OCI-LY7 (cell line): Measurements from ENCODE around the gene FAM25A. TPM values are rescaled to one million over a fixed set of nuclear protein-coding genes. Genes with fewer than 3 reads are reported as not detected.
"Not testable (repeated sequence)": the region's sequence is repeated elsewhere in the genome, so short reads cannot be mapped to it uniquely, and the experiment has no call there.

Experiments
- BruUV-seq: library from RNA; stranded (reverse); fragments of 400-500 nt; replicated peaks from 2 replicates; lab custom pipeline; 2021; lab: Mats Ljungman, UMichigan
- CTCF ChIA-PET: fragments of 300-600 bp; sonication (Branson Sonifier 250); formaldehyde crosslinking; loops from one replicate; lab custom pipeline; 2022; ENCODE audit warnings: antibody characterized with exemption; ENCODE audit not compliant: unreplicated experiment; lab: Charles Lee
- POLR2A ChIA-PET: fragments of 300-600 bp; sonication (Branson Sonifier 250); formaldehyde crosslinking; loops from one replicate; lab custom pipeline; 2022; ENCODE audit warnings: antibody characterized with exemption; lab: Charles Lee
- DNase-seq: peaks from one replicate; pipeline ENCODE4 v3.0.0-alpha.2; 2015; ENCODE audit warnings: low spot score
- H2AFZ ChIP-seq: fragments of 200-600 bp; sonication (generic), shearing (Covaris generic); 2 replicates; pipeline ENCODE4 v1.6.1; 2014; ENCODE audit warnings: mild to moderate bottlenecking, antibody characterized with exemption, low read length, moderate library complexity
- H3K27ac ChIP-seq: fragments of 200-600 bp; sonication (generic); 2 replicates; pipeline ENCODE4 v1.5.1; 2014; ENCODE audit warnings: mixed run types, low read depth, mild to moderate bottlenecking, moderate library complexity, low read length, inconsistent platforms; ENCODE audit not compliant: poor library complexity, severe bottlenecking
- H3K36me3 ChIP-seq: fragments of 200-600 bp; sonication (generic); 2 replicates; pipeline ENCODE4 v1.6.1; 2014; ENCODE audit warnings: mild to moderate bottlenecking, antibody characterized with exemption, low read length, moderate library complexity, mixed read lengths; ENCODE audit not compliant: insufficient read depth
- H3K4me1 ChIP-seq: fragments of 200-600 bp; sonication (generic); 2 replicates; pipeline ENCODE4 v1.5.1; 2014; ENCODE audit warnings: mild to moderate bottlenecking, low read length; ENCODE audit not compliant: insufficient read depth, poor library complexity, severe bottlenecking
- H3K4me2 ChIP-seq: fragments of 200-600 bp; sonication (generic); 2 replicates; pipeline ENCODE4 v1.6.1; 2014; ENCODE audit warnings: mild to moderate bottlenecking, low read length
- H3K4me3 ChIP-seq: fragments of 200-600 bp; sonication (generic); 2 replicates; pipeline ENCODE4 v1.5.1; 2014; ENCODE audit warnings: mild to moderate bottlenecking, low read depth, low read length; ENCODE audit not compliant: poor library complexity, severe bottlenecking
- H3K79me2 ChIP-seq: fragments of 200-600 bp; sonication (generic); 2 replicates; pipeline ENCODE4 v1.6.1; 2016; ENCODE audit warnings: low read depth, mild to moderate bottlenecking, low read length, moderate library complexity, mixed read lengths; ENCODE audit not compliant: insufficient read depth
- H3K9me2 ChIP-seq: fragments of 200-600 bp; sonication (generic); 2 replicates; pipeline ENCODE4 v1.6.1; 2016; ENCODE audit warnings: mild to moderate bottlenecking, low read length, mixed read lengths; ENCODE audit not compliant: insufficient read depth
- H3K9me3 ChIP-seq: fragments of 200-600 bp; sonication (generic); 2 replicates; pipeline ENCODE4 v1.6.1; 2014; ENCODE audit warnings: mild to moderate bottlenecking, mixed run types, low read length, mixed read lengths
- H4K20me1 ChIP-seq: fragments of 200-600 bp; sonication (generic); 2 replicates; pipeline ENCODE4 v1.6.1; 2014; ENCODE audit warnings: mild to moderate bottlenecking, antibody characterized with exemption, low read length, moderate library complexity, mixed read lengths; ENCODE audit not compliant: insufficient read depth
- EZH2phosphoT487 ChIP-seq: fragments of 200-600 bp; sonication (generic); IDR thresholded peaks from 2 replicates; pipeline ENCODE4 v1.6.1; 2018; ENCODE audit warnings: low read depth, borderline replicate concordance, mild to moderate bottlenecking, mixed run types, antibody characterized with exemption, low read length, moderate library complexity, mixed read lengths
- intact Hi-C: fragments of 100-400 bp; cut with micrococcal nuclease; formaldehyde crosslinking; loops from one replicate; pipeline ENCODE4 v1.10.0; 2022; ENCODE audit not compliant: unreplicated experiment
- total RNA-seq, 2 experiments: library from RNA; depleted of rRNA in 1 of 2; stranded (reverse); fragments of >200 nt in 1 of 2; shearing (Covaris generic) in 1 of 2; gene quantifications; 2 replicates each; pipeline ENCODE4 v1.2.3, GENCODE V29; 2014 to 2022
- TF ChIP-seq, protein P1 (sequence below): fragments of 200-600 bp; sonication (generic); conservative IDR thresholded peaks from 2 replicates; pipeline ENCODE4 v1.5.1; 2014; ENCODE audit warnings: mild to moderate bottlenecking, antibody characterized with exemption, low read length, moderate library complexity, mixed read lengths

Gene FAM25A
- total RNA-seq, 2 experiments from 2014 or later, result not detected

DNA sequence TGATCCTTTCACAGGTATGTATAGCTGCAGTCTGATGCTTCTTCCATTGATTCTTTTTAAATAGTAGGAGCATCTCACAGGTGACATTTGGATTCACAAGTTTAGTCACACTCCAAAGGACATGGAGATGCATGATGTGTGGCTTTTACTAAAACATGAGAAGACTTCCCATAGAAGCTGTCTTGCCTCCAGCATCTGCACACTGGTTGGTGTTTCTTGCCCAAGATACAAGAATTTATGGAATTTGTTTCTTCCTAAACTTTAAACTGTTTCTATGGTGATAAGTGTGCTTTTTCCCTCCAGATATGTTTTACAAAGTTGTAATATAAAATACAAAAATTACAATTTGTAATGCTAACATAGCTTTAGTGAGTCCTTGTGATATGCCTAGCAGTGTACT is 27.6 kb upstream of the FAM25A start:
- Histone ChIP-seq H3K9me2 (no peaks in the 10 kb centered on the region), H3K4me2 (no peak overlapping the region), H3K36me3 (no peaks in the 10 kb centered on the region), H3K27ac (no peak overlapping the region), H2AFZ (no peak overlapping the region), H3K9me3 (no peaks in the 10 kb centered on the region), H3K4me1 (no peaks in the 10 kb centered on the region), H3K79me2 (no peaks in the 10 kb centered on the region), H3K4me3 (no peak overlapping the region), H4K20me1 (no peaks in the 10 kb centered on the region)
- no peak for TF ChIP-seq EZH2phosphoT487
- TF ChIP-seq, protein P1, sequence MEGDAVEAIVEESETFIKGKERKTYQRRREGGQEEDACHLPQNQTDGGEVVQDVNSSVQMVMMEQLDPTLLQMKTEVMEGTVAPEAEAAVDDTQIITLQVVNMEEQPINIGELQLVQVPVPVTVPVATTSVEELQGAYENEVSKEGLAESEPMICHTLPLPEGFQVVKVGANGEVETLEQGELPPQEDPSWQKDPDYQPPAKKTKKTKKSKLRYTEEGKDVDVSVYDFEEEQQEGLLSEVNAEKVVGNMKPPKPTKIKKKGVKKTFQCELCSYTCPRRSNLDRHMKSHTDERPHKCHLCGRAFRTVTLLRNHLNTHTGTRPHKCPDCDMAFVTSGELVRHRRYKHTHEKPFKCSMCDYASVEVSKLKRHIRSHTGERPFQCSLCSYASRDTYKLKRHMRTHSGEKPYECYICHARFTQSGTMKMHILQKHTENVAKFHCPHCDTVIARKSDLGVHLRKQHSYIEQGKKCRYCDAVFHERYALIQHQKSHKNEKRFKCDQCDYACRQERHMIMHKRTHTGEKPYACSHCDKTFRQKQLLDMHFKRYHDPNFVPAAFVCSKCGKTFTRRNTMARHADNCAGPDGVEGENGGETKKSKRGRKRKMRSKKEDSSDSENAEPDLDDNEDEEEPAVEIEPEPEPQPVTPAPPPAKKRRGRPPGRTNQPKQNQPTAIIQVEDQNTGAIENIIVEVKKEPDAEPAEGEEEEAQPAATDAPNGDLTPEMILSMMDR, result no peak
- ChIA-PET CTCF (no interaction called here), POLR2A (no interaction called here)
- no peak for DNase-seq
- no TSS peak for BruUV-seq
- intact Hi-C loops, result no loop called here

DNA sequence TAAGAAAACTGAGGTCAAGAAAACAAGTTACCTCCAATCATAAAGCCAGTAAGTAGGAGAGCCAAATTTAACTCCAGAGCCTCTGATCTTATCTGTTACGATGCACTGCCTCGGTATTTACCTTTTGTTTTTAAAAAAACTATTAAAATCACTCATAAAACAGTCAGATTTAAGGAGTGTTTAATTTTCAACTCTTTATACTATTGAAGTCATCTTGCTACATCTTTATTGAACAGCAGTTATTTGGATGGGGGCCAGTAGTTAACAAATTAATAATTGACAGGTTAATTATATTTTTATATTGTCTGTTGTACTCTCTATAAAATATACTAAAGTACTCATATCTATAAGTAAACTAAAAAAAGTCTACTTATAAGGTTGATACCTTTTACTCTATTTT is 27.2 kb upstream of the FAM25A start:
- intact Hi-C loops, result no loop called here
- Histone ChIP-seq H4K20me1 (no peaks in the 10 kb centered on the region), H3K4me1 (no peaks in the 10 kb centered on the region), H2AFZ (no peak overlapping the region), H3K27ac (no peak overlapping the region), H3K4me2 (no peak overlapping the region), H3K4me3 (no peak overlapping the region), H3K79me2 (no peaks in the 10 kb centered on the region), H3K36me3 (no peaks in the 10 kb centered on the region), H3K9me2 (no peaks in the 10 kb centered on the region), H3K9me3 (no peaks in the 10 kb centered on the region)
- POLR2A ChIA-PET, result no interaction called here
- TF ChIP-seq, protein P1, result no peak
- TF ChIP-seq EZH2phosphoT487, result no peak
- CTCF ChIA-PET, result no interaction called here
- BruUV-seq, result no TSS peak
- no peak for DNase-seq

DNA sequence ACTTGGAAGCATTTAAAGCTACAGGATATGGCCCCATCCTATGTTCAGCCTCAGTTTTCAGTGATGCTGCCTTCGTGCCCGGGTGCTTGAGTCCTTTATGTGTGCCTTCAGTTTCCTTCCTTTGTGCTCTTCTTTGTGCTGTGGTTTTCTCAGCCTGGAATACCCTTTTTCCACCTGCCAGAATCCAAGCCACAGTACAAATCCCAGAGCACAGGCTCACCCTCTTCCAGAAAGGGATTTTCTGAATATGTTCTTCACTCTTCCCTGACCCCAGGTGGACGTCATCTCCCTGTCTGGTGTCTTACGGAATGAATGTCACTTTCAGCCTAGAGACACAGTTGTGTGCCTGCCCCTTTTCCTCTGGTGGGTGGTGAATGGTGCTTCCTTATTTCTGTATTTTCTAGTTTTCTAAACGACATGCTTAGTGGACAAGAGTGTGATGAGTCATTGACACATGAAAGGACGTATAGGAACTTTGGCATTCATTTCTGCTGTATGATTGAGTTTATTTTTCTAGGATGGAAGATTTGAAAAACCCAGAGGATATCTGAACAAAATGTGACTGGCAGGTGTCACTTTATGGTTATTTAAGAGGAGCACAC is 20.2 kb upstream of the FAM25A start:
- H4K20me1 ChIP-seq, H2AFZ ChIP-seq, CTCF ChIA-PET, H3K4me2 ChIP-seq, POLR2A ChIA-PET, H3K9me3 ChIP-seq, BruUV-seq, H3K9me2 ChIP-seq, H3K79me2 ChIP-seq, H3K4me1 ChIP-seq, intact Hi-C loops, DNase-seq, H3K4me3 ChIP-seq, H3K27ac ChIP-seq, H3K36me3 ChIP-seq: not testable (repeated sequence)
